Transverse colon (tissue), 4 donors: ENCODE results near the gene KRT26.
"Not testable (repeated sequence)": the region's sequence is repeated elsewhere in the genome, so short reads cannot be mapped to it uniquely, and the experiment has no call there.

Source experiments
- POLR2A ChIP-seq: fragments of 450-650 bp; IDR thresholded peaks from one replicate; pipeline ENCODE4 v1.6.1; 2016; ENCODE audit warnings: antibody characterized with exemption, mild to moderate bottlenecking, moderate library complexity
- POLR2AphosphoS5 ChIP-seq, 3 donors: sonication (generic); formaldehyde crosslinking; IDR thresholded peaks; one replicate each; pipeline ENCODE4 v1.6.1; 2016; ENCODE audit warnings: antibody characterized with exemption in 3 of 3
- TF ChIP-seq, protein P1 (sequence below), 5 experiments: fragments of 200-600 bp in 3 of 5; fragments of 450-650 bp in 2 of 5; sonication (generic) in 3 of 5; IDR thresholded peaks; 1 replicate in 2 of 5; 2 replicates in 3 of 5; pipeline ENCODE4 v1.5.1; 2016 to 2017; ENCODE audit warnings: antibody characterized with exemption in 5 of 5, inconsistent platforms in 3 of 5, mild to moderate bottlenecking in 2 of 5, moderate library complexity in 1 of 5

DNA sequence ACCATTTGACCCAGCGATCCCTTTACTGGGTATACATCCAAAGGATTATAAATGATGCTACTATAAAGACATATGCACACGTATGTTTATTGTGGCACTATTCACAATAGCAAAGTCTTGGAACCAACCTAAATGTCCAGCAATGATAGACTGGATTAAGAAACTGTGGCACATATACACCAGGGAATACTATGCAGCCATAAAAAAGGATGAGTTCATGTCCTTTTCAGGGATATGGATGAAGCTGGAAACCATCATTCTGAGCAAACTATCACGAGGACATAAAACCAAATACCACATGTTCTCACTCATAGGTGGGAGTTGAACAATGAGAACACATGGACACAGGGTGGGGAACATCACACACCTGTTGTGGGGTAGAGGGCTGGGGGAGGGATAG lies 42.7 kb upstream of the KRT26 start:
- not testable (repeated sequence) for TF ChIP-seq POLR2AphosphoS5 (IDR thresholded peaks at IDR 0.05); POLR2A
- TF ChIP-seq, protein P1, sequence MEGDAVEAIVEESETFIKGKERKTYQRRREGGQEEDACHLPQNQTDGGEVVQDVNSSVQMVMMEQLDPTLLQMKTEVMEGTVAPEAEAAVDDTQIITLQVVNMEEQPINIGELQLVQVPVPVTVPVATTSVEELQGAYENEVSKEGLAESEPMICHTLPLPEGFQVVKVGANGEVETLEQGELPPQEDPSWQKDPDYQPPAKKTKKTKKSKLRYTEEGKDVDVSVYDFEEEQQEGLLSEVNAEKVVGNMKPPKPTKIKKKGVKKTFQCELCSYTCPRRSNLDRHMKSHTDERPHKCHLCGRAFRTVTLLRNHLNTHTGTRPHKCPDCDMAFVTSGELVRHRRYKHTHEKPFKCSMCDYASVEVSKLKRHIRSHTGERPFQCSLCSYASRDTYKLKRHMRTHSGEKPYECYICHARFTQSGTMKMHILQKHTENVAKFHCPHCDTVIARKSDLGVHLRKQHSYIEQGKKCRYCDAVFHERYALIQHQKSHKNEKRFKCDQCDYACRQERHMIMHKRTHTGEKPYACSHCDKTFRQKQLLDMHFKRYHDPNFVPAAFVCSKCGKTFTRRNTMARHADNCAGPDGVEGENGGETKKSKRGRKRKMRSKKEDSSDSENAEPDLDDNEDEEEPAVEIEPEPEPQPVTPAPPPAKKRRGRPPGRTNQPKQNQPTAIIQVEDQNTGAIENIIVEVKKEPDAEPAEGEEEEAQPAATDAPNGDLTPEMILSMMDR (IDR thresholded peaks at IDR 0.05) = not testable (repeated sequence)
